Brain microvascular endothelial cell (primary cell): ENCODE measurements around the gene C20orf141.

Source experiments
- DNase-seq: peaks from one replicate; pipeline ENCODE4 v3.0.0-alpha.2; 2020
- H3K27ac ChIP-seq: fragments of 250-450 bp; sonication (Bioruptor Pico); 2 replicates; pipeline ENCODE4 v1.5.1; 2020; ENCODE audit warnings: mild to moderate bottlenecking, moderate library complexity
- H3K27me3 ChIP-seq: fragments of 250-450 bp; sonication (Bioruptor Pico); replicated peaks from 2 replicates; pipeline ENCODE4 v1.5.1; 2020; ENCODE audit warnings: mild to moderate bottlenecking
- H3K36me3 ChIP-seq: fragments of 250-450 bp; sonication (Bioruptor Pico); replicated peaks from 2 replicates; pipeline ENCODE4 v1.5.1; 2020; ENCODE audit warnings: mild to moderate bottlenecking
- H3K4me3 ChIP-seq: 2 replicates; pipeline ENCODE4 v1.5.1; 2011; ENCODE audit warnings: low read depth, mild to moderate bottlenecking, control low read depth, low read length, moderate library complexity
- in situ Hi-C: cut with HindIII; loops from 2 replicates; pipeline ENCODE4 v1.10.0; 2017; ENCODE audit warnings: low sequenced_read_pairs, low pct_ligation_motif_present
- TF ChIP-seq, protein P1 (sequence below): IDR thresholded peaks from 2 replicates; pipeline ENCODE4 v1.5.1; 2011; ENCODE audit warnings: low read depth, mild to moderate bottlenecking, moderate library complexity, low read length, control low read depth, inconsistent platforms; ENCODE audit errors: missing control alignments

The C20orf141 gene

DNA sequence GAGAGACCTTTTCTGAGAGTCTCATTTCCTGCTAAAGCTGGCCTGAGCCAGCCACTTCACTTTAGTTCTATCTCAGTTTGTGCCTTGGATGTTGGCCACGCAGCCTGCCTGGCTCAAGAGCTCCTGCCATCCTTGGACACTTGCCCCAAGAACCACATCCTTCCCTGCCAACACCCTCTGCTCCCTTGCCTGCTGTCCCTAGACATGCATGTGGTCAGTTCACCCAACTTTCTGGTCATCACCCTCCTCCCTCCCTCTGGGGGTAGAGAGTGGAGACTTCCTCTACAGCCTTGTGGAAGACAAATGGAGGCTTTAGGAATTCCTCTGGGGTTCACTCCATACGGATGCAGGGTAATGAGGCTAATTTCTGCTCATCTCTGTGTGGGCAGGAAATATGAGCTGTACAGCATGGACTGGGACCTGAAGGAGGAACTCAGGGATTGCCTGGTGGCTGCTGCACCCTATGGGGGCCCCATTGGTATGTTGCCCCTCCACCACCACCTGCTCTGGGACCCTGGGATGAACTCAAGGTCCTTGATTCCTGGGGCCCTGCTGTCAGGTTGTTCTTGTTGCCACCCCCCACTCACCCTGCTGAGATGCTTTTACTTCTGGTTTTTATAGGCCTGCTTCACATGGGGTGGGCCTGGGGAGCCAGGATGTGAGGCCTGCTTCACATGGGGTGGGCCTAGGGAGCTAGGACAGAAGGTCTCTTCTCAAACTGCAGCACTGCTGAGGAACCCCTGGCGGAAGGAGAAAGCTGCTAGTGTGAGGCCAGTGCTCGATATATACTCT is 44.7 kb downstream of the C20orf141 start:
- DNase-seq, result no peak
- TF ChIP-seq, protein P1, sequence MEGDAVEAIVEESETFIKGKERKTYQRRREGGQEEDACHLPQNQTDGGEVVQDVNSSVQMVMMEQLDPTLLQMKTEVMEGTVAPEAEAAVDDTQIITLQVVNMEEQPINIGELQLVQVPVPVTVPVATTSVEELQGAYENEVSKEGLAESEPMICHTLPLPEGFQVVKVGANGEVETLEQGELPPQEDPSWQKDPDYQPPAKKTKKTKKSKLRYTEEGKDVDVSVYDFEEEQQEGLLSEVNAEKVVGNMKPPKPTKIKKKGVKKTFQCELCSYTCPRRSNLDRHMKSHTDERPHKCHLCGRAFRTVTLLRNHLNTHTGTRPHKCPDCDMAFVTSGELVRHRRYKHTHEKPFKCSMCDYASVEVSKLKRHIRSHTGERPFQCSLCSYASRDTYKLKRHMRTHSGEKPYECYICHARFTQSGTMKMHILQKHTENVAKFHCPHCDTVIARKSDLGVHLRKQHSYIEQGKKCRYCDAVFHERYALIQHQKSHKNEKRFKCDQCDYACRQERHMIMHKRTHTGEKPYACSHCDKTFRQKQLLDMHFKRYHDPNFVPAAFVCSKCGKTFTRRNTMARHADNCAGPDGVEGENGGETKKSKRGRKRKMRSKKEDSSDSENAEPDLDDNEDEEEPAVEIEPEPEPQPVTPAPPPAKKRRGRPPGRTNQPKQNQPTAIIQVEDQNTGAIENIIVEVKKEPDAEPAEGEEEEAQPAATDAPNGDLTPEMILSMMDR, result no peak
- Histone ChIP-seq H3K27ac (no peak overlapping the region), H3K36me3 (peaks cover 14% of the 10 kb centered on the region), H3K27me3 (no peaks in the 10 kb centered on the region), H3K4me3 (no peak overlapping the region)
- in situ Hi-C loops, result no loop called here

DNA sequence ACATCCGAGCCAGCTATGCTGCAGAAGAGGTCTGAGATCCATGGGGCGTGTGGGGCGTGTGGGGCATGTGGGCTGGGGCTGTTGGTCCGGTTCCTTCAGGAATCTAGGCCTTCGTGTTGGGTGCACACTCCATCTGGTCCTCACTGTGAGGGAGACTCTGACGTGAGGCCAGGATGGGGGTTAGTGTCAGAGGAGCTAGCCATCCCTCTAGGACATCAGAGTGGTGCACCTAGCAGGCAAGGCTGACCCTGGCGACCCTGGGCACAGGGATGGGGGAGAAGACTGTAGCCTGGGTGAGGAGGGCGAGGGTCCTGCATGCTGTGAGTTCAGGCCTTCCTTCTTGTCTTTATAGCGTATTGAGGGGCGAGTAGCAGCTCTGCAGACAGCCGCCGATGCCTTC is 49.8 kb downstream of the C20orf141 start:
- H3K4me3 ChIP-seq, result no peak overlapping the region
- no peak overlapping the region for H3K27ac ChIP-seq
- no peaks in the 10 kb centered on the region for H3K27me3 ChIP-seq
- no peak for DNase-seq
- H3K36me3 ChIP-seq, result peaks cover 25% of the 10 kb centered on the region
- TF ChIP-seq, protein P1, result no peak
- in situ Hi-C loops, result no loop called here

DNA sequence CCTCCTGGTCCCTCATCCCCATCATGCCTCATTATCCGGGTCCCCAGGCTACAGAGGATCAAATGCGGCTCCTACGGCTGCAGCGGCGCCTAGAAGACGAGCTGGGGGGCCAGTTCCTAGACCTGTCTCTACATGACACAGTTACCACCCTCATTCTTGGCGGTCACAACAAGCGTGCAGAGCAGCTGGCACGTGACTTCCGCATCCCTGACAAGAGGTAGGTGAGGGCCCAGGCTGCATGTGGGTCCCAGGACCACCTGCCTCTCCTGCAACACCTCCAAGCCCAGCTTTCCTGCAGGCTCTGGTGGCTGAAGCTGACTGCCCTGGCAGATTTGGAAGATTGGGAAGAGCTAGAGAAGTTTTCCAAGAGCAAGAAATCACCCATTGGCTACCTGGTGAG is 50.3 kb downstream of the C20orf141 start:
- H3K4me3 ChIP-seq, result no peak overlapping the region
- no peak for DNase-seq
- no peak overlapping the region for H3K27ac ChIP-seq
- H3K27me3 ChIP-seq, result no peaks in the 10 kb centered on the region
- in situ Hi-C loops, result no loop called here
- TF ChIP-seq, protein P1, result no peak
- H3K36me3 ChIP-seq, result peaks cover 25% of the 10 kb centered on the region
